Endothelial cell of umbilical vein (primary cell): ENCODE results near the gene GALNT11.

Experiments used
- EZH2 ChIP-seq: IDR thresholded peaks from 2 replicates; pipeline ENCODE4 v1.6.1; 2012; ENCODE audit warnings: borderline replicate concordance, low read depth, mild to moderate bottlenecking, moderate library complexity, low read length, inconsistent platforms; ENCODE audit not compliant: severe bottlenecking
- JUN ChIP-seq: IDR thresholded peaks from 2 replicates; pipeline ENCODE4 v1.6.1; 2011; ENCODE audit warnings: borderline replicate concordance, low read depth; ENCODE audit not compliant: insufficient read length, insufficient read depth
- POLR2A ChIP-seq: IDR thresholded peaks from 2 replicates; pipeline ENCODE4 v1.6.1; 2012; ENCODE audit warnings: low read depth, mild to moderate bottlenecking, control low read depth, low read length
- POLR2AphosphoS5 ChIP-seq: IDR thresholded peaks from 2 replicates; pipeline ENCODE4 v1.6.1; 2012; ENCODE audit warnings: low read depth, mild to moderate bottlenecking, control low read depth, low read length, moderate library complexity; ENCODE audit not compliant: insufficient read depth
- TF ChIP-seq, protein P1 (sequence below), 2 donors: IDR thresholded peaks; 1 replicate in 1 of 2; 2 replicates in 1 of 2; pipeline ENCODE4 v1.5.1; 2011; ENCODE audit warnings: low read length in 2 of 2, mild to moderate bottlenecking in 2 of 2, moderate library complexity in 2 of 2, control low read depth in 1 of 2, inconsistent platforms in 1 of 2, low read depth in 1 of 2; ENCODE audit not compliant: insufficient read depth in 1 of 2; ENCODE audit errors: extremely low read depth in 1 of 2
- TF ChIP-seq, protein P2 (sequence below): IDR thresholded peaks from 2 replicates; pipeline ENCODE4 v1.6.1; 2011; ENCODE audit not compliant: insufficient read depth, insufficient read length

DNA sequence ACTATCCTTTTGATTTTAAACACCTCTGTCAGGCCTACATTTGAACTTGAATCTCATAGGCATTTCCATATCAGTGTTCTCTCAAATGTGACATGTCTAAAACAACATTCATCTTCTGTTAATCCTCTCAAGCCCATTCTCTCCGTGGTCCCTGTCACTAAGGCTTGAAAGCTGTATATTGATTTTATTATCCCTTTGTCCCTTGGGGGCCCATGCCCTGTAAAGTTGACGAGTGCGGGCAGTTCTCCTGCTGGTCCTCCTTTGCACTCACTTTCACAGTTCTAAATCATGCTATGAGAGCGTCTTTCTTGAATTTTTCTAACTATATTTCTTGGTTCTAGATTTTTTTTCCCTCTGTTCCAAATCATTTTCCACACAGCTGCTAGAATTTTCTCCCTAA is 27.3 kb downstream of the GALNT11 start:
- TF ChIP-seq POLR2AphosphoS5, result no peak
- TF ChIP-seq, protein P1, sequence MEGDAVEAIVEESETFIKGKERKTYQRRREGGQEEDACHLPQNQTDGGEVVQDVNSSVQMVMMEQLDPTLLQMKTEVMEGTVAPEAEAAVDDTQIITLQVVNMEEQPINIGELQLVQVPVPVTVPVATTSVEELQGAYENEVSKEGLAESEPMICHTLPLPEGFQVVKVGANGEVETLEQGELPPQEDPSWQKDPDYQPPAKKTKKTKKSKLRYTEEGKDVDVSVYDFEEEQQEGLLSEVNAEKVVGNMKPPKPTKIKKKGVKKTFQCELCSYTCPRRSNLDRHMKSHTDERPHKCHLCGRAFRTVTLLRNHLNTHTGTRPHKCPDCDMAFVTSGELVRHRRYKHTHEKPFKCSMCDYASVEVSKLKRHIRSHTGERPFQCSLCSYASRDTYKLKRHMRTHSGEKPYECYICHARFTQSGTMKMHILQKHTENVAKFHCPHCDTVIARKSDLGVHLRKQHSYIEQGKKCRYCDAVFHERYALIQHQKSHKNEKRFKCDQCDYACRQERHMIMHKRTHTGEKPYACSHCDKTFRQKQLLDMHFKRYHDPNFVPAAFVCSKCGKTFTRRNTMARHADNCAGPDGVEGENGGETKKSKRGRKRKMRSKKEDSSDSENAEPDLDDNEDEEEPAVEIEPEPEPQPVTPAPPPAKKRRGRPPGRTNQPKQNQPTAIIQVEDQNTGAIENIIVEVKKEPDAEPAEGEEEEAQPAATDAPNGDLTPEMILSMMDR (IDR thresholded peaks at IDR 0.05; ENCODE audit: extremely low read depth in 1 of 2, insufficient read depth in 1 of 2, low read depth in 1 of 2, low read length in 2 of 2), result no peak
- TF ChIP-seq, protein P2, sequence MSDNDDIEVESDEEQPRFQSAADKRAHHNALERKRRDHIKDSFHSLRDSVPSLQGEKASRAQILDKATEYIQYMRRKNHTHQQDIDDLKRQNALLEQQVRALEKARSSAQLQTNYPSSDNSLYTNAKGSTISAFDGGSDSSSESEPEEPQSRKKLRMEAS, result no peak
- no peak for TF ChIP-seq EZH2
- no peak for TF ChIP-seq POLR2A
- no peak for TF ChIP-seq JUN
